GM23248 (cell line): ENCODE data around the gene HMGCR. TPM values are rescaled to one million over a fixed set of nuclear protein-coding genes. Genes with fewer than 3 reads are reported as not detected.
A peak's percentile ranks its signal among the peaks of the same experiment; 100 is the strongest.
"Not testable (repeated sequence)": the region's sequence is repeated elsewhere in the genome, so short reads cannot be mapped to it uniquely, and the experiment has no call there.

Source experiments
- DNase-seq: peaks from one replicate; pipeline ENCODE4 v3.0.0-alpha.2; 2015
- H2AFZ ChIP-seq: fragments of 200-600 bp; sonication (generic); 2 replicates; pipeline ENCODE4 v1.6.1; 2016; ENCODE audit warnings: antibody characterized with exemption
- H3F3A ChIP-seq: fragments of 200-600 bp; sonication (generic); 2 replicates; pipeline ENCODE4 v1.6.1; 2016; ENCODE audit warnings: mild to moderate bottlenecking, antibody characterized with exemption, mixed run types; ENCODE audit not compliant: insufficient read depth
- H3K27ac ChIP-seq: fragments of 200-600 bp; sonication (generic); 2 replicates; pipeline ENCODE4 v1.5.1; 2016; ENCODE audit warnings: mild to moderate bottlenecking
- H3K27me3 ChIP-seq: fragments of 200-600 bp; sonication (generic); replicated peaks from 2 replicates; pipeline ENCODE4 v1.6.1; 2016; ENCODE audit warnings: mild to moderate bottlenecking; ENCODE audit not compliant: insufficient read depth
- H3K36me3 ChIP-seq: fragments of 200-600 bp; sonication (generic); 2 replicates; pipeline ENCODE4 v1.6.1; 2016; ENCODE audit warnings: low read depth, mild to moderate bottlenecking
- H3K4me1 ChIP-seq: fragments of 200-600 bp; sonication (generic); 2 replicates; pipeline ENCODE4 v1.6.1; 2016; ENCODE audit warnings: mild to moderate bottlenecking; ENCODE audit not compliant: insufficient read depth
- H3K4me2 ChIP-seq: fragments of 200-600 bp; sonication (generic); one replicate; pipeline ENCODE4 v1.6.1; 2016; ENCODE audit warnings: mild to moderate bottlenecking; ENCODE audit not compliant: unreplicated experiment
- H3K4me3 ChIP-seq: fragments of 200-600 bp; sonication (generic); 2 replicates; pipeline ENCODE4 v1.5.1; 2016; ENCODE audit warnings: mild to moderate bottlenecking
- H3K79me2 ChIP-seq: fragments of 200-600 bp; sonication (generic); 2 replicates; pipeline ENCODE4 v1.6.1; 2016; ENCODE audit warnings: mild to moderate bottlenecking; ENCODE audit not compliant: insufficient read depth
- H3K9ac ChIP-seq: fragments of 200-600 bp; sonication (generic); 2 replicates; pipeline ENCODE4 v1.6.1; 2016; ENCODE audit warnings: mild to moderate bottlenecking
- H3K9me2 ChIP-seq: fragments of 200-600 bp; sonication (generic); 2 replicates; pipeline ENCODE4 v1.6.1; 2016; ENCODE audit warnings: mixed run types, mild to moderate bottlenecking, moderate library complexity; ENCODE audit not compliant: insufficient read depth
- H3K9me3 ChIP-seq: fragments of 200-600 bp; sonication (generic); one replicate; pipeline ENCODE4 v1.6.1; 2017; ENCODE audit warnings: low read depth
- H4K20me1 ChIP-seq: fragments of 200-600 bp; sonication (generic); 2 replicates; pipeline ENCODE4 v1.6.0; 2016; ENCODE audit not compliant: insufficient read depth
- EZH2 ChIP-seq: fragments of 200-600 bp; sonication (generic); IDR thresholded peaks from 2 replicates; pipeline ENCODE4 v1.6.1; 2018; ENCODE audit warnings: antibody characterized with exemption, mild to moderate bottlenecking; ENCODE audit not compliant: insufficient read depth, poor library complexity, severe bottlenecking
- EZH2phosphoT487 ChIP-seq: fragments of 200-600 bp; sonication (generic); IDR thresholded peaks from 2 replicates; pipeline ENCODE4 v1.6.1; 2018; ENCODE audit warnings: antibody characterized with exemption, moderate library complexity, mild to moderate bottlenecking, low read depth; ENCODE audit not compliant: insufficient read depth
- WGBS, 2 experiments: methylation state at CpG; one replicate each; pipeline ENCODE4 v1.1.6; 2015 to 2017; ENCODE audit warnings: low lambda C conversion rate in 2 of 2, low coverage in 1 of 2; ENCODE audit errors: missing lambda C conversion rate in 2 of 2; 5-methylcytosine and 5-hydroxymethylcytosine counted together
- in situ Hi-C: fragments of 300-500 bp; cut with MboI; formaldehyde crosslinking; loops from 2 replicates; pipeline ENCODE4 v1.15.0; 2020
- polyA plus RNA-seq: library from polyadenylated mRNA; unstranded; fragments of >200 nt; fragmentation: Nextera tagmentation; extraction: Ambion mirVana; gene quantifications from 2 replicates; pipeline ENCODE4 v1.2.1, GENCODE V29; 2016
- total RNA-seq: library from RNA; depleted of rRNA; stranded (reverse); fragments of >200 nt; shearing (Covaris generic); gene quantifications from 2 replicates; pipeline ENCODE4 v1.2.3, GENCODE V29; 2014; rRNA removed

HMGCR gene
- total RNA-seq (18.1 and 34.0 TPM in 2 replicates), polyA plus RNA-seq (14.4 and 17.3 TPM in 2 replicates)

DNA sequence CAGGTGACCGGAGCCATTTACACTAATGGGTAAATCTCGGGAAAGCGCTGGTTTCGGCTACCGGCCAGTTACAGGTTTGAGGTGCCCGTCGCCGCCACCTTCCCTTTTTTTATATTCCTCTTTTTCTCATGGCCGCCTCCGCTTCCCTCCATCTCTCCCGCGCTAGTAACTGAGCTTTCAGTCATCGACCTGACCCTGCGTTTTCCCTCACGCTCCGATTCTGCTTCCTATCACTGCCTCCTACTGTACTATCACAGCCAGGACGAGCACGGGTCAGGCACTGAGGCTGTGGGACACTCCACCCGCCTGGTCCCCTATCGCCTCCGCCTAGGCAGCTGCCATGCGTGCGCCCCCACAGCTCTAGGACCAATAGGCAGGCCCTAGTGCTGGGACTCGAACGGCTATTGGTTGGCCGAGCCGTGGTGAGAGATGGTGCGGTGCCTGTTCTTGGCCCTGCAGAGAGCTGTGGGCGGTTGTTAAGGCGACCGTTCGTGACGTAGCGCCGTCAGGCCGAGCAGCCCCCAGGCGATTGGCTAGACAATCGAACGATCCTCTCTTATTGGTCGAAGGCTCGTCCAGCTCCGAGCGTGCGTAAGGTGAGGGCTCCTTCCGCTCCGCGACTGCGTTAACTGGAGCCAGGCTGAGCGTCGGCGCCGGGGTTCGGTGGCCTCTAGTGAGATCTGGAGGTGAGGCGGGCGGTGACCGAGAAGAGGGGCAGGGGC lies at the start of gene HMGCR:
Gene HMGCR, plus strand, starts transcription at position 606 of the 722 bp plus-strand sequence. CDS start 5,386 bp downstream, outside the sequence.
- no peaks in the 10 kb centered on the region for H3K27me3 ChIP-seq
- H3K79me2 ChIP-seq: peaks cover 46% of the 10 kb centered on the region
- H3K27ac ChIP-seq: peak within 1 kb of the TSS; percentile 89
- WGBS, 2 experiments: 1 to 2% methylated on average over 52 to 56 of the region's 56 CpGs
- peak; percentile 100 for DNase-seq
- H3K36me3 ChIP-seq: no peaks in the 10 kb centered on the region
- peaks cover 1% of the 10 kb centered on the region; the same call in 1 of the 2 replicates for H4K20me1 ChIP-seq
- H3K9me2 ChIP-seq: no peaks in the 10 kb centered on the region
- H3K4me2 ChIP-seq: peak within 1 kb of the TSS; percentile 89
- H3K4me3 ChIP-seq: peak within 1 kb of the TSS; percentile 85
- no peaks in the 10 kb centered on the region for H3K9me3 ChIP-seq
- H3K9ac ChIP-seq: peak within 1 kb of the TSS; percentile 93
- H3K4me1 ChIP-seq: peaks cover 30% of the 10 kb centered on the region
- in situ Hi-C loops: no loop called here
- no peak for TF ChIP-seq EZH2phosphoT487
- H3F3A ChIP-seq: peaks cover 7% of the 10 kb centered on the region
- H2AFZ ChIP-seq: peak within 1 kb of the TSS; percentile 88

DNA sequence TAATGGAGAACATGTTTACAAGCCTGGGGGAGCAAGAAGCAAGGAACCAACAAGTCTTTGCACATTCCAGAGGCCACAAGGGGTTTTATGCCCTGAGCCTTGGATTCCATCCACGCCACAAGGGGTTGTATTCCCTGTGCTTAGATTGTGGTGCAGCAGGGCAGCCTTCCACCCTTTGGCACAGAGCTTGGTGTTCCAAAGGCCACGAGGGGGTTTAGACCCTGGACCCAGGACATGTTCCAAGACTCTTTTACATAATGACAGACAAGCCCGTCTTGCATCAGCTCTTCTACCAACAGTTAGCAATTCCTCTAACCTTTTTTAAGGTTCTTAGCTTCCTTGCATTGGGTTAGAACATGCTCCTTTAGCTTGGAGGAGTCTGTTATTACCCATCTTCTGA lies 45.2 kb upstream of the HMGCR start:
- H3K4me1 ChIP-seq, H3K36me3 ChIP-seq, DNase-seq, H3K4me2 ChIP-seq, H3K27ac ChIP-seq, H3K79me2 ChIP-seq, H2AFZ ChIP-seq, H3F3A ChIP-seq, H3K27me3 ChIP-seq, H4K20me1 ChIP-seq, in situ Hi-C loops, H3K9me2 ChIP-seq, H3K9me3 ChIP-seq, H3K4me3 ChIP-seq, H3K9ac ChIP-seq: not testable (repeated sequence)
- 39 to 44% methylated on average over 3 of the region's 3 CpGs for WGBS, 2 experiments

DNA sequence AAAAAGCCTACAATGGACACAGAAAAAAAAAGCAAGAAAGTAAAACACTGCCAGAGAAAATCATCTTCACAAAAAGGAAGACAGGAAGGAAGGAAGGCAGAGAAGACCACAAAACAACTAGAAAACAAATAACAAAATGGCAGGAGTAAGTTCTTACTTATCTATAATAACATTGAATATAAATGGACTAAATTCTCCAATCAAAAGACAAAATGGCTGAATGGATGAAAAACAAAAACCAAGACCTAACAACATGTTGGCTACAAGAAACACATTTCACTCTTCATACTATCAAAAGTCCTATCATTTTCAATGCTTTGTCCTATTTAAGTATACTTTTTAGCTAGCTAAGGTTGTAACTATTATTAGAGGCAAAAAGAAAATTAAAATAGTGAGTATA lies 36.9 kb upstream of the HMGCR start:
- H3K36me3 ChIP-seq: no peaks in the 10 kb centered on the region
- no peaks in the 10 kb centered on the region for H3K79me2 ChIP-seq
- no peaks in the 10 kb centered on the region for H4K20me1 ChIP-seq
- no peak overlapping the region for H3K4me3 ChIP-seq
- H3K9me3 ChIP-seq: no peaks in the 10 kb centered on the region
- TF ChIP-seq EZH2: no peak
- TF ChIP-seq EZH2phosphoT487: no peak
- H2AFZ ChIP-seq: no peak overlapping the region
- H3K27ac ChIP-seq: no peak overlapping the region
- DNase-seq: no peak
- H3K9ac ChIP-seq: no peak overlapping the region
- no peaks in the 10 kb centered on the region for H3K27me3 ChIP-seq
- in situ Hi-C loops: no loop called here
- no peaks in the 10 kb centered on the region for H3K4me1 ChIP-seq
- H3K4me2 ChIP-seq: no peak overlapping the region
- 0 out of 2 replicates have a peak, but pooled peaks cover 6% of the 10 kb centered on the region for H3K9me2 ChIP-seq
- H3F3A ChIP-seq: no peaks in the 10 kb centered on the region

DNA sequence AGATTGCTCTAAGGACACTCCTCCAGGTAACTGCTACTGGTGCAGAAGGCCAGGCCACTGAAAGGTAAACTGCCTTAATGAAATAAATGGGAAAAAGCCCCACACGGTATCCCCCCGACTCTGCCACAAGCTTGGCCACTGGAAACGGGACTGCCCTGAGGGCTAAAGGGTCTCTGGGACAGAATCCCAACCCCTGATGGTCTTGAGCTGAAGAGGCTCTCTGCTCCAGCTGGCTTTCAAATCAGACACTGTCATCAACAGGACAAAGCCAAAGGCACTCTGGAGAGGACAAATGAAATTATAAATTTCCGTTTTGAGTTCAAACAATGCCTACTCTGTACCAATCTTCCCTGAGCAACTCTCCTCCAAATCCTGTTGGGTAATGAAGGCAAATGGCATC lies 33.6 kb upstream of the HMGCR start:
- no peak overlapping the region for H3K4me3 ChIP-seq
- no peak overlapping the region for H2AFZ ChIP-seq
- no peak overlapping the region for H3K27ac ChIP-seq
- TF ChIP-seq EZH2 (no peak), EZH2phosphoT487 (no peak)
- DNase-seq: no peak
- no peaks in the 10 kb centered on the region for H3K4me1 ChIP-seq
- no peaks in the 10 kb centered on the region for H3K27me3 ChIP-seq
- no peaks in the 10 kb centered on the region for H3K36me3 ChIP-seq
- H3K9me2 ChIP-seq: 0 out of 2 replicates have a peak, but pooled peaks cover 6% of the 10 kb centered on the region
- no peak overlapping the region for H3K4me2 ChIP-seq
- H3K79me2 ChIP-seq: no peaks in the 10 kb centered on the region
- in situ Hi-C loops: no loop called here
- H3F3A ChIP-seq: no peaks in the 10 kb centered on the region
- no peaks in the 10 kb centered on the region for H3K9me3 ChIP-seq
- WGBS, 2 experiments: 75 to 84% methylated on average over 4 of the region's 4 CpGs
- H4K20me1 ChIP-seq: no peaks in the 10 kb centered on the region
- no peak overlapping the region for H3K9ac ChIP-seq

DNA sequence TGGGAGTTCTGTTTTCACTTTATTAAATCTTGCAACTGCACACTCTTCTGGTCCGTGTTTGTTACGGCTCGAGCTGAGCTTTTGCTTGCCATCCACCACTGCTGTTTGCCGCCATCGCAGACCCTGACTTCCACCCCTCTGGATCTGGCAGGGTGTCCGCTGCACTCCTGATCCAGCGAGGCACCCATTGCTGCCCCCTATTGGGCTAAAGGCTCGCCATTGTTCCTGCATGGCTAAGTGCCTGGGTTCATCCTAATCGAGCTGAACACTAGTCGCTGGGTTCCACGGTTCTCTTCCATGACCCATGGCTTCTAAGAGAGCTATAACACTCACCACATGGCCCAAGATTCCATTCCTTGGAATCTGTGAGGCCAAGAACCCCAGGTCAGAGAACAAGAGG lies 32.5 kb upstream of the HMGCR start:
- DNase-seq, H3K79me2 ChIP-seq, H3F3A ChIP-seq, H3K9me2 ChIP-seq, H3K27ac ChIP-seq, H3K4me1 ChIP-seq, H2AFZ ChIP-seq, H3K9me3 ChIP-seq, H3K4me2 ChIP-seq, H3K9ac ChIP-seq, in situ Hi-C loops, H3K4me3 ChIP-seq, H3K27me3 ChIP-seq, H3K36me3 ChIP-seq, H4K20me1 ChIP-seq: not testable (repeated sequence)
- 71 to 72% methylated on average over 11 of the region's 11 CpGs for WGBS, 2 experiments
